ENCODE data around the gene DLL1.

- no peak for TF ChIP-seq CTCF (IDR thresholded peaks at IDR 0.05; ENCODE audit: low read length)
- TF ChIP-seq EZH2 (IDR thresholded peaks at IDR 0.05; ENCODE audit: borderline replicate concordance, low read length): no peak
These were observed 11.5 kb downstream of the DLL1 start for GRCh38 chr6:170279426-170279825.
